ENCODE measurements around the gene SSBP2.
"Not testable (repeated sequence)": the region's sequence is repeated elsewhere in the genome, so short reads cannot be mapped to it uniquely, and the experiment has no call there.

SSBP2 gene

GRCh38 chr5:81425569-81425968, 325.3 kb downstream of the SSBP2 start:
- DNase-seq = peak; percentile 36 to 73 (median 68)

- no peak for DNase-seq
Observed at GRCh38 chr5:81424728-81425127, 326.2 kb downstream of the SSBP2 start.

GRCh38 chr5:81422671-81423070, 328.2 kb downstream of the SSBP2 start:
- peak in 2 of 3 donors; percentile 30 to 33 for DNase-seq

GRCh38 chr5:81420039-81420667, 330.7 kb downstream of the SSBP2 start:
- DNase-seq = peak; percentile 67 to 81 (median 79)

GRCh38 chr5:81418606-81419005, 332.3 kb downstream of the SSBP2 start:
- DNase-seq = no peak

GRCh38 chr5:81417052-81417451, 333.8 kb downstream of the SSBP2 start:
- no peak for DNase-seq

- no peak for DNase-seq
Observed at GRCh38 chr5:81409896-81410295, 341.0 kb downstream of the SSBP2 start.

GRCh38 chr5:81409361-81409760, 341.5 kb downstream of the SSBP2 start:
- DNase-seq = no peak

GRCh38 chr5:81408496-81408895, 342.4 kb downstream of the SSBP2 start:
- DNase-seq = no peak

GRCh38 chr5:81407811-81408210, 343.1 kb downstream of the SSBP2 start:
- not testable (repeated sequence) for DNase-seq

- no peak for DNase-seq
Observed at GRCh38 chr5:81405126-81405891, 345.6 kb downstream of the SSBP2 start.

GRCh38 chr5:81402192-81402930, 348.5 kb downstream of the SSBP2 start:
- DNase-seq = no peak

GRCh38 chr5:81401266-81401665, 349.6 kb downstream of the SSBP2 start:
- no peak for DNase-seq

- peak in 2 of 3 donors; percentile 25 to 35 for DNase-seq
Observed at GRCh38 chr5:81400375-81400774, 350.5 kb downstream of the SSBP2 start.

- peak; percentile 62 to 78 (median 69) for DNase-seq
Observed at GRCh38 chr5:81398741-81399140, 352.2 kb downstream of the SSBP2 start.

GRCh38 chr5:81397176-81397575, 353.7 kb downstream of the SSBP2 start:
- DNase-seq = no peak

- DNase-seq = no peak
Observed at GRCh38 chr5:81395262-81395661, 355.6 kb downstream of the SSBP2 start.

- peak in 2 of 3 donors; percentile 29 to 55 for DNase-seq
Observed at GRCh38 chr5:81393783-81394718, 356.8 kb downstream of the SSBP2 start, which contains the start of gene ACOT12. Gene ACOT12, minus strand, starts transcription at chr5:81394134. Its CDS starts 20 bp downstream, at chr5:81394114.

- DNase-seq = no peak
Observed at GRCh38 chr5:81393430-81393782, 357.5 kb downstream of the SSBP2 start.

GRCh38 chr5:81389025-81389424, 361.9 kb downstream of the SSBP2 start:
- DNase-seq = peak; percentile 28 to 48 (median 29)

GRCh38 chr5:81388169-81388568, 362.7 kb downstream of the SSBP2 start:
- no peak for DNase-seq

- DNase-seq = no peak
Observed at GRCh38 chr5:81383867-81384266, 367.0 kb downstream of the SSBP2 start.
